GM23338 (cell line): Measurements from ENCODE around the gene IL20. TPM values are rescaled to one million over a fixed set of nuclear protein-coding genes. Genes with fewer than 3 reads are reported as not detected.

Experiments used
- ATAC-seq: fragments of 200-7000 bp; cut with Tn5 transposase; 3 replicates; pipeline ENCODE4 v1.9.1; 2020
- DNase-seq: peaks from one replicate; pipeline ENCODE4 v3.0.0-alpha.2; 2015; ENCODE audit warnings: low spot score
- H2AFZ ChIP-seq: fragments of 200-600 bp; sonication (generic); 2 replicates; pipeline ENCODE4 v1.8.0; 2016; ENCODE audit warnings: antibody characterized with exemption, mild to moderate bottlenecking, moderate library complexity
- H3F3A ChIP-seq: fragments of 200-600 bp; sonication (generic); replicated peaks from 2 replicates; pipeline ENCODE4 v1.8.0; 2017; ENCODE audit warnings: antibody characterized with exemption, mixed run types, low read depth
- H3K27ac ChIP-seq: fragments of 200-600 bp; sonication (generic); 2 replicates; pipeline ENCODE4 v1.6.1; 2016; ENCODE audit warnings: low read depth
- H3K27me3 ChIP-seq: fragments of 200-600 bp; sonication (generic); 2 replicates; pipeline ENCODE4 v1.8.0; 2016; ENCODE audit warnings: mild to moderate bottlenecking, mixed run types, moderate library complexity; ENCODE audit not compliant: insufficient read depth
- H3K36me3 ChIP-seq: fragments of 200-600 bp; sonication (generic); 2 replicates; pipeline ENCODE4 v1.8.0; 2016; ENCODE audit warnings: mild to moderate bottlenecking; ENCODE audit not compliant: insufficient read depth
- H3K4me1 ChIP-seq: fragments of 200-600 bp; sonication (generic); 2 replicates; pipeline ENCODE4 v1.8.0; 2016; ENCODE audit warnings: mild to moderate bottlenecking, moderate library complexity; ENCODE audit not compliant: insufficient read depth
- H3K4me2 ChIP-seq: fragments of 200-600 bp; sonication (generic); 2 replicates; pipeline ENCODE4 v1.7.1; 2017; ENCODE audit warnings: mixed run types
- H3K4me3 ChIP-seq: fragments of 200-600 bp; sonication (generic); 2 replicates; pipeline ENCODE4 v1.6.1; 2016; ENCODE audit warnings: mixed run types
- H3K79me2 ChIP-seq: fragments of 200-600 bp; sonication (generic); replicated peaks from 2 replicates; pipeline ENCODE4 v1.8.0; 2017; ENCODE audit warnings: mild to moderate bottlenecking; ENCODE audit not compliant: insufficient read depth
- H3K9me2 ChIP-seq: fragments of 200-600 bp; sonication (generic); 2 replicates; pipeline ENCODE4 v1.8.0; 2017; ENCODE audit not compliant: insufficient read depth
- H4K20me1 ChIP-seq: fragments of 200-600 bp; sonication (generic); replicated peaks from 2 replicates; pipeline ENCODE4 v1.8.0; 2017; ENCODE audit warnings: mild to moderate bottlenecking; ENCODE audit not compliant: insufficient read depth
- H3K27ac Mint-ChIP-seq: 2 replicates; pipeline ENCODE4 v1.8.0; 2020; ENCODE audit warnings: inconsistent platforms, mild to moderate bottlenecking, moderate library complexity, mixed read lengths
- H3K27me3 Mint-ChIP-seq: 3 replicates; pipeline ENCODE4 v1.8.0; 2022; ENCODE audit warnings: low read depth, mild to moderate bottlenecking, moderate library complexity, mixed read lengths, inconsistent platforms; ENCODE audit not compliant: insufficient read depth, poor library complexity
- H3K36me3 Mint-ChIP-seq: 3 replicates; pipeline ENCODE4 v1.8.0; 2021; ENCODE audit warnings: low read depth, mild to moderate bottlenecking, inconsistent platforms, moderate library complexity, mixed read lengths
- H3K4me1 Mint-ChIP-seq: 3 replicates; pipeline ENCODE4 v1.8.0; 2020; ENCODE audit warnings: mild to moderate bottlenecking, inconsistent platforms, mixed read lengths
- H3K4me3 Mint-ChIP-seq: 3 replicates; pipeline ENCODE4 v1.8.0; 2021; ENCODE audit warnings: moderate library complexity, mild to moderate bottlenecking, inconsistent platforms, mixed read lengths
- H3K9me3 Mint-ChIP-seq: 3 replicates; pipeline ENCODE4 v1.8.0; 2020; ENCODE audit warnings: moderate library complexity, mild to moderate bottlenecking, inconsistent platforms, mixed read lengths
- CREB1 ChIP-seq: fragments of 250-450 bp; sonication (Bioruptor Pico); IDR thresholded peaks from 2 replicates; pipeline ENCODE4 v1.5.0; 2020; ENCODE audit warnings: low read depth, mild to moderate bottlenecking, moderate library complexity
- CTCF ChIP-seq, 2 experiments: fragments of 200-600 bp in 1 of 2; sonication (generic) in 1 of 2; conservative IDR thresholded peaks; 2 replicates each; pipeline versions ENCODE4 v1.5.1 to v1.6.1; 2016 to 2017; ENCODE audit warnings: antibody characterized with exemption in 2 of 2, low read depth in 2 of 2, mild to moderate bottlenecking in 2 of 2, moderate library complexity in 1 of 2
- ETS1 ChIP-seq: IDR thresholded peaks from 2 replicates; pipeline ENCODE4 v1.6.1; 2016; ENCODE audit warnings: antibody characterized with exemption
- EZH2 ChIP-seq: fragments of 200-600 bp; sonication (generic); IDR thresholded peaks from one replicate; pipeline ENCODE4 v1.8.0; 2017; ENCODE audit warnings: antibody characterized with exemption, mild to moderate bottlenecking, low read depth; ENCODE audit not compliant: unreplicated experiment
- EZH2phosphoT487 ChIP-seq: fragments of 200-600 bp; sonication (generic); IDR thresholded peaks from one replicate; pipeline ENCODE4 v1.8.1; 2018; ENCODE audit warnings: antibody characterized with exemption; ENCODE audit not compliant: unreplicated experiment
- JUNB ChIP-seq: IDR thresholded peaks from one replicate; pipeline ENCODE4 v1.6.1; 2016; ENCODE audit warnings: antibody characterized with exemption; ENCODE audit not compliant: unreplicated experiment
- NANOG ChIP-seq: IDR thresholded peaks from 2 replicates; pipeline ENCODE4 v1.6.1; 2016; ENCODE audit warnings: antibody characterized with exemption, borderline replicate concordance
- POLR2AphosphoS5 ChIP-seq: IDR thresholded peaks from 2 replicates; pipeline ENCODE4 v1.6.1; 2016; ENCODE audit warnings: antibody characterized with exemption, low read depth
- REST ChIP-seq: IDR thresholded peaks from one replicate; pipeline ENCODE4 v1.6.1; 2018; ENCODE audit warnings: antibody characterized with exemption; ENCODE audit not compliant: unreplicated experiment
- STAT1 ChIP-seq: IDR thresholded peaks from one replicate; pipeline ENCODE4 v1.6.1; 2016; ENCODE audit warnings: antibody characterized with exemption; ENCODE audit not compliant: unreplicated experiment
- ZNF114 ChIP-seq: fragments of 250-450 bp; sonication (Bioruptor Pico); IDR thresholded peaks from 2 replicates; pipeline ENCODE4 v1.5.0; 2020; ENCODE audit warnings: mild to moderate bottlenecking, moderate library complexity
- ZNF331 ChIP-seq: fragments of 250-450 bp; sonication (Bioruptor Pico); IDR thresholded peaks from 2 replicates; pipeline ENCODE4 v1.5.0; 2020; ENCODE audit warnings: low read depth, mild to moderate bottlenecking, moderate library complexity
- ZNF462 ChIP-seq: fragments of 250-450 bp; sonication (Bioruptor Pico); IDR thresholded peaks from 2 replicates; pipeline ENCODE4 v1.5.0; 2020; ENCODE audit warnings: mild to moderate bottlenecking, moderate library complexity
- polyA plus RNA-seq: library from polyadenylated mRNA; unstranded; fragments of >200 nt; fragmentation: Nextera tagmentation; extraction: Ambion mirVana; gene quantifications from 2 replicates; pipeline ENCODE4 v1.2.1, GENCODE V29; 2016
- total RNA-seq: library from RNA; depleted of rRNA; stranded (reverse); fragments of >200 nt; shearing (Covaris generic); gene quantifications from 2 replicates; pipeline ENCODE4 v1.2.3, GENCODE V29; 2014

IL20 gene
- total and polyA plus RNA-seq, 2 experiments from 2014 or later, result not detected

- Mint-ChIP-seq H3K27ac (no peak overlapping the region), H3K4me3 (no peak overlapping the region), H3K27me3 (no peaks in the 10 kb centered on the region), H3K4me1 (peaks cover 19% of the 10 kb centered on the region), H3K36me3 (no peaks in the 10 kb centered on the region), H3K9me3 (no peaks in the 10 kb centered on the region; the same call in 2 of the 3 replicates)
- Histone ChIP-seq H3K4me1 (peaks cover 18% of the 10 kb centered on the region), H3K4me2 (no peak overlapping the region), H3F3A (no peaks in the 10 kb centered on the region), H3K9me2 (0 out of 2 replicates have a peak, but pooled peaks cover 5% of the 10 kb centered on the region), H2AFZ (no peak overlapping the region), H3K36me3 (no peaks in the 10 kb centered on the region; the same call in 1 of the 2 replicates), H3K79me2 (no peaks in the 10 kb centered on the region), H4K20me1 (no peaks in the 10 kb centered on the region), H3K27me3 (no peaks in the 10 kb centered on the region), H3K27ac (no peak overlapping the region), H3K4me3 (no peak overlapping the region)
- TF ChIP-seq POLR2AphosphoS5 (no peak), ZNF462 (CRISPR knock-in tag) (no peak), REST (no peak), STAT1 (no peak), ZNF331 (CRISPR knock-in tag) (no peak), EZH2 (no peak), CREB1 (CRISPR knock-in tag) (no peak), EZH2phosphoT487 (no peak), ETS1 (no peak), NANOG (no peak), JUNB (no peak), CTCF (conservative IDR thresholded peaks at IDR 0.05; ENCODE audit: low read depth in 2 of 2) (no peak), ZNF114 (CRISPR knock-in tag) (no peak)
- DNase-seq, result no peak
- no peak for ATAC-seq
Measured at GRCh38 chr1:206887701-206888100, 22.3 kb downstream of the IL20 start.
